Ovary (tissue), 3 donors: ENCODE results near the gene BMP2.

ENCODE experiments used
- CTCF ChIP-seq, 3 donors: fragments of 450-650 bp in 2 of 3; fragments of 200-600 bp in 1 of 3; IDR thresholded peaks; one replicate each; pipeline versions ENCODE4 v1.5.1 to v1.8.0; 2016 to 2022; ENCODE audit warnings: antibody characterized with exemption in 3 of 3, mild to moderate bottlenecking in 1 of 3
- EP300 ChIP-seq: sonication (generic); formaldehyde crosslinking; IDR thresholded peaks from one replicate; pipeline ENCODE4 v1.6.1; 2017; ENCODE audit warnings: antibody characterized with exemption
- POLR2A ChIP-seq: fragments of 450-650 bp; IDR thresholded peaks from one replicate; pipeline ENCODE4 v1.6.1; 2017; ENCODE audit warnings: antibody characterized with exemption, mild to moderate bottlenecking, moderate library complexity
- donor health status: DM: no; HTN: no; CAD: no.

- TF ChIP-seq CTCF (IDR thresholded peaks at IDR 0.05) = no peak
- TF ChIP-seq EP300 = no peak
- TF ChIP-seq POLR2A = no peak
Observed at GRCh38 chr20:6767536-6768227, at the start of gene BMP2.
